Neural crest cell (in vitro differentiated cells): Measurements from ENCODE around the gene OSBPL6. TPM values are rescaled to one million over a fixed set of nuclear protein-coding genes. Genes with fewer than 3 reads are reported as not detected.

Experiments used
- DNase-seq: peaks from one replicate; pipeline ENCODE4 v3.0.0; 2021; ENCODE audit warnings: low read depth, mixed read lengths, low spot score
- H3K27ac Mint-ChIP-seq: one replicate; pipeline ENCODE4 v1.8.0; 2021; ENCODE audit warnings: mild to moderate bottlenecking, mixed read lengths; ENCODE audit not compliant: unreplicated experiment
- H3K27me3 Mint-ChIP-seq: 2 replicates; pipeline ENCODE4 v1.8.0; 2021; ENCODE audit warnings: low read depth, mild to moderate bottlenecking, mixed read lengths
- H3K36me3 Mint-ChIP-seq: 2 replicates; pipeline ENCODE4 v1.8.0; 2021; ENCODE audit warnings: low read depth, mild to moderate bottlenecking, mixed read lengths
- H3K4me1 Mint-ChIP-seq: 2 replicates; pipeline ENCODE4 v1.8.0; 2021; ENCODE audit warnings: mixed read lengths
- H3K4me3 Mint-ChIP-seq: one replicate; pipeline ENCODE4 v1.8.0; 2021; ENCODE audit warnings: mild to moderate bottlenecking, mixed read lengths
- H3K9me3 Mint-ChIP-seq: 2 replicates; pipeline ENCODE4 v1.8.0; 2021; ENCODE audit warnings: mixed read lengths
- CTCF ChIP-seq: fragments of 200-600 bp; sonication (generic); conservative IDR thresholded peaks from 2 replicates; pipeline ENCODE4 v1.5.0; 2021; ENCODE audit warnings: antibody characterized with exemption, mild to moderate bottlenecking
- total RNA-seq: library from RNA; stranded (reverse); gene quantifications from 2 replicates; pipeline ENCODE4 v1.2.1, GENCODE V29; 2021

The OSBPL6 gene
- total RNA-seq, 1 donor from 2014 or later: 10.8 TPM

- H3K27me3 Mint-ChIP-seq: no peaks in the 10 kb centered on the region
- H3K9me3 Mint-ChIP-seq: no peaks in the 10 kb centered on the region
- H3K27ac Mint-ChIP-seq: no peak overlapping the region
- TF ChIP-seq CTCF: no peak
- H3K4me3 Mint-ChIP-seq: no peak overlapping the region
- H3K36me3 Mint-ChIP-seq: no peaks in the 10 kb centered on the region
- no peak for DNase-seq
- H3K4me1 Mint-ChIP-seq: peaks cover 10% of the 10 kb centered on the region
Measured at GRCh38 chr2:178238750-178239149, 44.4 kb downstream of the OSBPL6 start.

DNA sequence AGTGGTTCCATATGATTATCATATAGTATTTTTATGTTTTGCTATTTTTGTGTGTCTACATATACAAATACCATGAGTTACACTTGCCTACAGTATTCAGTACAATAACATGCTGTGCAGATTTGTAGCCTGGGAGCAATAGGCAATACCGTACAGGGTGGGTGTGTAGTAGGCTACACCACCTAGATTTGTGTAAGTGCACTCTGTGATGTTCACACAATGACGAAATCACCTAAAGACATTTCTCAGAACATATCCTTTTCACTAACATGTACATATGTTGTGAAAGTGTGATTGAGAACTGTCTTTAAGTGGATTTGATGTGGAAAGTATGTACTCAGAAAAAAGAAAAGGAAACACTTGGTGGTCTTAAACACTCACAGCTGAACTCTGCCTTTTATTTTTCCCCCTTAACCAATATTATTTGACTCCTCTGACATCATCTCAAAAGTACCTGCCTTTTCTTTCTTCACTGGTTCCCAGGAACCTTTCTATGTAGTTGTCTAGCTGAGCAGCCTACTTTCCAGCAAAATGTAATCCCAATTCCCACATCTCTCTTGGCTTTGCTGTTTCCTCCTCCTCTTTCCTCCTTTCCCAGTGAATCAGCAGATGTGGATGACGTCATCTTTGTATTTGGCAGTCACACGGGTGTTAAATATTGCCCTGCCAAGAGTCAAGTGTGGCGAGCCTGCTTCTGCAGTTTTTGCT lies 47.7 kb downstream of the OSBPL6 start:
- Mint-ChIP-seq H3K36me3 (no peaks in the 10 kb centered on the region), H3K4me3 (no peak overlapping the region), H3K27me3 (no peaks in the 10 kb centered on the region), H3K9me3 (no peaks in the 10 kb centered on the region), H3K27ac (peak overlapping the region; percentile 95), H3K4me1 (peaks cover 10% of the 10 kb centered on the region)
- no peak for DNase-seq
- TF ChIP-seq CTCF: no peak

DNA sequence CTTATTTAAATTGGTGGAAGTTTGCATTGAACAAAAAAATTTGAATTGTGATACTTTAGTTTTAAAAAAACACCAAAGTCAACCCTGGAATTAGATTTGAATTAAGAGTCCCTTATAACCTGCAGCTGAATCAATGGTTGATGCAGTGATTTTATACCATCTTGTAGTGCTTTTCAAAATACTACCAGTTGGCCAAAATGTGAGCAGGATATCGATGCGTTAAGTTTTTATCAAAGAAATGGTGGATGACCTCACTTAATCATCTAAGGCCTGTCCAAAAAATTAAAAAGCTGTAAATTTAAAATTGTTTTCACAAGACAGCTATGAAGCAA lies 48.2 kb downstream of the OSBPL6 start:
- H3K9me3 Mint-ChIP-seq: no peaks in the 10 kb centered on the region
- no peaks in the 10 kb centered on the region for H3K36me3 Mint-ChIP-seq
- TF ChIP-seq CTCF: no peak
- H3K27ac Mint-ChIP-seq: no peak overlapping the region
- H3K4me1 Mint-ChIP-seq: peaks cover 10% of the 10 kb centered on the region
- no peak overlapping the region for H3K4me3 Mint-ChIP-seq
- H3K27me3 Mint-ChIP-seq: no peaks in the 10 kb centered on the region
- no peak for DNase-seq

DNA sequence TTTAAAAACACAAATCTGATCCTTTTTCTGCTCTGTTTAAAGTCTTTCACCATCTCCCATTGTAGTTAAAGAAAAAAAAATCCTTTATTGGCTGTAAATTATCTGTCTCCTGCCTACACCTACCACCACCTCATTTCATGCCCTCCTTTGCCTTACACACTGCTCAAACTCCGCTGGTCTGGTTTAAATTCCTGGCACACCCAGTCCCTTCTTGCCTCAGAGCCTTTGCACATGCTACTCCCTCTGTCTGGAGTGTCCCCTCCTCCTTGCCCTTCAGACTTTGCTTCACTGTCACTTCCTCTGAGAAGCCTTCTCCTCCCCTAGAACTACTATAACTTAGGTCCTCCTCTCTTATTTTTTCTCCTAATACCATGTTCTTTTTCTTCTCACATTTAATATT lies 49.6 kb downstream of the OSBPL6 start:
- TF ChIP-seq CTCF: no peak
- Mint-ChIP-seq H3K27me3 (no peaks in the 10 kb centered on the region), H3K9me3 (no peaks in the 10 kb centered on the region), H3K27ac (no peak overlapping the region), H3K4me1 (peaks cover 10% of the 10 kb centered on the region), H3K4me3 (no peak overlapping the region), H3K36me3 (no peaks in the 10 kb centered on the region)
- DNase-seq: no peak

GRCh38 chr2:178244777-178245176 lies 50.5 kb downstream of the OSBPL6 start:
- no peaks in the 10 kb centered on the region for H3K36me3 Mint-ChIP-seq
- TF ChIP-seq CTCF: no peak

More at GRCh38 chr2:178244777-178245176, 50.5 kb downstream of the OSBPL6 start:
- no peaks in the 10 kb centered on the region for H3K9me3 Mint-ChIP-seq
- no peak overlapping the region for H3K4me3 Mint-ChIP-seq
- no peak overlapping the region for H3K27ac Mint-ChIP-seq
- H3K27me3 Mint-ChIP-seq: no peaks in the 10 kb centered on the region
- DNase-seq: no peak
- H3K4me1 Mint-ChIP-seq: peaks cover 10% of the 10 kb centered on the region
